Stimulated activated CD8-positive, alpha-beta memory T cell treated with anti-CD3 and anti-CD28 coated beads, Interleukin-15, amount 100 ng/mL, for 4 hours (primary cell): Measurements from ENCODE around the gene CLASP1.
"Not testable (repeated sequence)": the region's sequence is repeated elsewhere in the genome, so short reads cannot be mapped to it uniquely, and the experiment has no call there.

Experiments used
- DNase-seq, 2 donors: peaks; one replicate each; pipeline ENCODE4 v3.0.0-alpha.2; 2020; ENCODE audit warnings: low read depth in 2 of 2

Gene CLASP1

GRCh38 chr2:121649149-121649595 lies at the start of gene CLASP1:
Gene CLASP1, minus strand, starts transcription at chr2:121649462. Its CDS starts 43,567 bp downstream, at chr2:121605895.
- DNase-seq, result no peak

- DNase-seq, result no peak
Observed at GRCh38 chr2:121698318-121698930, 49.2 kb upstream of the CLASP1 start.

GRCh38 chr2:121697108-121697631 lies 47.9 kb upstream of the CLASP1 start:
- DNase-seq, result no peak

DNA sequence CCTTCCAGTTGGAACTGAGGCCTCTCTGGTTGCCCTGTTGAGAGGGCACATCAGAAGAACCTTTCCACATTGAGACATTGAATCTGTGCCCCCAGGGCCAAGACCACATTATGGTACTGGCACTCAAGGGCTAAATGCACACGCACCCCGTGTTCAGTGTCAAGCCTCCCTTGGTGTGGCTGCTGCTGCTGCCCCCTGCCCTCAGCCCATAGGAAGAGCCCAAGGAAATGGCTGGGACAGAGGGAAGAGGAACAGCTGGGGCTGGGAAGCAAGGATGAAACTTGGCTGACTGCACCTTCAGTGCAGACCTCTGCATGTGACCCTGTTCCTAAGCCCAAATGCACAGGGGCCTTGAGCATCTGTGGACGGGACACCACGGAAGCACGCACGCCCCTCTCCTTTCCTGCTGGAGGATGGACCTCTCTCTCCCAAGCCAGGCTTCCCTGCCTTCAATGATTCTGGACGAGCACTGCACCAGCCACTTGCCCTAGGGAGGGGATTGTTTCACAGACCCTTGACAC lies 47.2 kb upstream of the CLASP1 start:
- DNase-seq, result no peak

- no peak for DNase-seq
Observed at GRCh38 chr2:121695171-121695451, 45.8 kb upstream of the CLASP1 start.

GRCh38 chr2:121694398-121695170 lies 45.3 kb upstream of the CLASP1 start:
- DNase-seq, result no peak

DNA sequence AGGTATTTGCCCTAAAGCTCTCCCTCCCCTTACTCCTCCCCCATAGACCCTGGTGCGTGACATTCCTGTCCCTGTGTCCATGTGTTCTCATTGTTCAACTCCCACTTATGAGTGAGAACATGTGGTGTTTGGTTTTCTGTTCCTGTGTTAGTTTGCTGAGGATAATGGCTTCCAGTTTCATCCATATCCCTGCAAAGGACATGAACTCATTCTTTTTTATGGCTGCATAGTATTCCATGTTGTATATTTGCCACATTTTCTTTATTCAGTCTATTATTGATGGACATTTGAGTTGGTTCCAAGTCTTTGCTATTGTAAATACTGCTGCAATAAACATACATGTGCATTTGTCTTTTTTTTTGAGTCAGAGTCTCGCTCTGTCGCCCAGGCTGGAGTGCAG lies 41.3 kb upstream of the CLASP1 start:
- not testable (repeated sequence) for DNase-seq

DNA sequence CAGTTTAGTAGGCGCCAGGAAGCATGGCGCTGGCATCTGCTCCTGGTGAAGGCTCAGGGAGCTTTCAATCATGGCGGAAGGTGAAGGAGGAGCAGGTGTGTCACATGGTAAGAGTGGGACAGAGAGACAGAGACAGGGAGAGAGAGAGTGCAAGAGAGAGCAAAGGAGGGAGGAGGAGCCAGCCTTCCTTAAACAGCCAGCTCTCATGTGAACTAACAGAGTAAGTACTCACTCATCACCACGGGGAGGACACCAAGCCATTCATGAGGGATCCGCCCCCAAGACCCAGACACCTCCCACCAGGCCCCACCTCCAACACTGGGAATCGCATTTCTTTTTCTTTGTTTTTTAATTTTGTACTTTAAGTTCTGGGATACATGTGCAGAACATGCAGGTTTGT lies 40.8 kb upstream of the CLASP1 start:
- DNase-seq, result no peak

DNA sequence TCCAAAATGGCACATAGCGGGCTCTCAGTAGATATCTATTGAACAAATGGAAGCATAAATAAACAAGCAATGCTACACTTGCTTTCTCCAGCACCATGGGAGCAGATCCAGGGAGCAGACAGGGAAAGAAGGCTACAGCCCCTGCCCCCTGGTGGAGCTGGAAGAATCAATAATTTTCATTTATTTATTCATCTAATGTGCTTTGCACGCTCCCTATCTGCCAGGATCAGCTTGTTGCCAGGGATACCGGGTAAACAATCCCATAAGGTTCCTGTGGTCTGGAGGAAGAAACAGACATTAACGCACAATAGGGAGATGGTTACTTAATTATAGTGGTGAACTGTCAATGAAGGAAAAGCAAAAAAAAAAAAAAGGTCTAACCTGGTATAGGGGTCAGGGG lies 40.1 kb upstream of the CLASP1 start:
- DNase-seq, result no peak

GRCh38 chr2:121688820-121689219 lies 39.6 kb upstream of the CLASP1 start:
- DNase-seq, result no peak

- no peak for DNase-seq
Observed at GRCh38 chr2:121686902-121687301, 37.6 kb upstream of the CLASP1 start.

- no peak for DNase-seq
Observed at GRCh38 chr2:121686218-121686617, 37.0 kb upstream of the CLASP1 start.

GRCh38 chr2:121682396-121683298 lies 33.4 kb upstream of the CLASP1 start:
- no peak for DNase-seq

DNA sequence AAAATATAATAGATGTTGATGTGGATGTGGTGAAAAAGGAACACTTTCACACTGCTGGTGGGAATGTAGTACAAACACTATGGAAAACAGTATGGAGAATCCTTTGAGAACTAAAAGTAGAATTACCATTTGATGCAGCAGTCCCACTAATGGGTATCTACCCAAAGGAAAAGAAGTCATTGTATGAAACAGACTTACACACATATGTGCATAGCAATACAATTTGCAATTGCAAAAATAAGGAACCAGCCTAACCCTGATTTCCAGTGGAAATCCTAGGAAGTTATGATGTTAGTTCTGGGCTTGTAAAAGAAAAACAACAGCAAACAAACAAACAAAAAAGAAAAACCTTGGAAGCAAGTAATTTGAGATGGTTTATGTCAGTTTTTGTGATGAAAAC lies 28.6 kb upstream of the CLASP1 start:
- DNase-seq, result no peak

DNA sequence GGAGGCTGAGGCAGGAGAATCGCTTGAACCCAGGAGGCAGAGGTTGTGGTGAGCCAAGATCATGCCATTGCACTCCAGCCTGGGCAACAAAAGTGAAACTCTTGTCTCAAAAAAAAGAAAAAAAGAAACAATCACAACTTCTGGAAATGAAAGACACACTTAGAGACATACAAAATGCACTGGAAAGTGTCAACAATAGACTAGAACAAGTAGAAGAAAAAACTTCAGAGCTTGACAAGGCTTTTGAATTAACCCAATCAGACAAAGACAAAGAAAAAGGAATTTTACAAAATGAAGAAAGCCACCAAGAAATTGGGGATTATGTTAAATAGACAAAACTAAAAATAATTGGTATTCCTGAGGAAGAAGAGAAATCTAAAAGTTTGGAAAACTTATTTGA lies 22.4 kb upstream of the CLASP1 start:
- DNase-seq, result not testable (repeated sequence)

DNA sequence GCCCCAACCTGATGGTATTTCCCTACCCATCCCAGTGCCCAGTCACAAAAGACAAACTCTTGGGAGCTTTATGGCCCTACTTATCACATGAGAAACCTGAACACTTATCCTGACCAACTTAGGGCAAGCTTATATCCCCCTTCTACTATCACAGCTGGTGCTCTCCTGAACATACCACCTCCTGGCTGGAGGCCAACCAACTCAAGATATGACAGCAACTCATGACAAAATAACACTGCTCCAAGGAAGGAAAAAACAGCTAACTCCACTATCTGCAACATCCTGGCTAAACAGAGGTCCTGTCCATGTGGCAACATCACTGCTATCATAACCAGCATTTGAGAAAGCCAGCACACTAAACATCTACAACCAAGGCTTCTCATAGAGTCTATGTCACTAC lies 20.9 kb upstream of the CLASP1 start:
- no peak for DNase-seq

DNA sequence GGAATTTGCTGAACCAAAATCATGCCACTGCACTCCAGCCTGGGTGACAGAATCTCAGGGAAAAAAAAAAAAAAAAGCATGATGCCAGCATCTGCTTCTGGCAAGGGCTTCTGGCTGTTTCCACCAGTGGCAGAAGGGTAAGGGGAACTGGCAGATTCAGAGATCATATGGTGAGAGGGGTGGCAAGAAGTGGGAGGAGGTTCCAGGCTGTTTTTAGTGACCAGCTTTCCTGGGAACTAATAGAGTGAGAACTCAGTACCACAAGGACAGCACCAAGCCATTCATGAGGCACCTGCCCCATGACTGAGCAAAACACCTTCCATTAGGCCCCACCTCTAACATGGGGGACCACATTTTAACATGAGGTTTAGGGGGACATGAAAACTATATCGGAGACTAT lies 18.4 kb upstream of the CLASP1 start:
- DNase-seq, result no peak

DNA sequence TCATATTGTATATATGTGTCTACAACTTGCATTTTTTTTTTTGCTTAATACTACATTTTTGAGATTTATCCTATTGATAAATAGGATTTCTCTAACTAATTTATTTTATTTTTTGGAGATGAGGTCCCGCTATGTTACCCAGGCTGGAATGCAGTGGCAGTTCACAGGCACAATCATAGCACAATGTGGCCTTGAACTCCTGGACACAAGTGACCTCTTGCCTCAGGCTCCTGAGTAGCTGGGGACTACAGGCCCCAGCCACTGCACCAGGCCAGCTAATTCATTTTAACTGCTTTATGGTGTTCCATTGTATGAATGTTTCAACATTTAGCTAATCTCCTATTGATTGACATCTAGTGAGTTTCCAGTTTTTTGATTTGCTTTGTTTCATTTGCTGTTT lies 16.8 kb upstream of the CLASP1 start:
- DNase-seq, result no peak

GRCh38 chr2:121665504-121665903 lies 16.2 kb upstream of the CLASP1 start:
- no peak for DNase-seq

GRCh38 chr2:121664713-121665112 lies 15.5 kb upstream of the CLASP1 start:
- DNase-seq, result no peak

GRCh38 chr2:121664086-121664485 lies 14.8 kb upstream of the CLASP1 start:
- DNase-seq, result no peak

GRCh38 chr2:121663434-121663833 lies 14.2 kb upstream of the CLASP1 start:
- DNase-seq, result no peak
